Tibial nerve (tissue), 4 donors: Measurements from ENCODE around the gene CACNA1E. TPM values are rescaled to one million over a fixed set of nuclear protein-coding genes. Genes with fewer than 3 reads are reported as not detected.

Experiments
- DNase-seq, 2 donors: peaks; one replicate each; pipeline ENCODE4 v3.0.0-alpha.2; 2019; ENCODE audit warnings: low spot score in 2 of 2
- H3K27ac ChIP-seq, 4 donors: fragments of 200-600 bp; sonication (generic) in 3 of 4; one replicate each; pipeline ENCODE4 v1.5.1; 2017 to 2019; ENCODE audit warnings: mild to moderate bottlenecking in 1 of 4
- H3K27me3 ChIP-seq, 2 donors: fragments of 200-600 bp; sonication (generic) in 1 of 2; one replicate each; pipeline versions ENCODE4 v1.5.1 to v1.6.0; 2017 to 2019
- H3K36me3 ChIP-seq, 3 donors: fragments of 200-600 bp; sonication (generic); one replicate each; pipeline ENCODE4 v1.5.1; 2018 to 2019
- H3K4me1 ChIP-seq, 4 donors: fragments of 200-600 bp; sonication (generic) in 3 of 4; one replicate each; pipeline ENCODE4 v1.5.1; 2017 to 2019
- H3K4me3 ChIP-seq, 4 donors: fragments of 200-600 bp; sonication (generic) in 3 of 4; one replicate each; pipeline ENCODE4 v1.5.1; 2017 to 2019; ENCODE audit warnings: mild to moderate bottlenecking in 1 of 4, moderate library complexity in 1 of 4
- H3K9me3 ChIP-seq, 4 donors: fragments of 200-600 bp; sonication (generic) in 3 of 4; one replicate each; pipeline ENCODE4 v1.5.1; 2017 to 2019
- CTCF ChIP-seq, 5 experiments: fragments of 200-600 bp in 3 of 5; fragments of 450-650 bp in 2 of 5; sonication (generic) in 3 of 5; IDR thresholded peaks; one replicate each; pipeline ENCODE4 v1.5.1; 2016 to 2019; ENCODE audit warnings: antibody characterized with exemption in 5 of 5, mild to moderate bottlenecking in 3 of 5, moderate library complexity in 2 of 5
- EP300 ChIP-seq, 2 donors: sonication (generic); formaldehyde crosslinking; IDR thresholded peaks; one replicate each; pipeline ENCODE4 v1.6.1; 2017; ENCODE audit warnings: antibody characterized with exemption in 2 of 2, mild to moderate bottlenecking in 1 of 2
- POLR2A ChIP-seq, 2 donors: fragments of 450-650 bp; IDR thresholded peaks; one replicate each; pipeline ENCODE4 v1.6.1; 2017; ENCODE audit warnings: antibody characterized with exemption in 2 of 2, mild to moderate bottlenecking in 2 of 2, moderate library complexity in 2 of 2
- WGBS, 2 donors: methylation state at CpG; one replicate each; pipeline ENCODE4 v1.1.5; 2018; 5-methylcytosine and 5-hydroxymethylcytosine counted together
- total RNA-seq, 4 donors: library from RNA; depleted of rRNA; stranded (reverse); fragments of >200 nt; gene quantifications; one replicate each; pipeline ENCODE4 v1.1.0, GENCODE V29; 2016

Gene CACNA1E
- total RNA-seq, 4 donors from 2014 or later: not detected

DNA sequence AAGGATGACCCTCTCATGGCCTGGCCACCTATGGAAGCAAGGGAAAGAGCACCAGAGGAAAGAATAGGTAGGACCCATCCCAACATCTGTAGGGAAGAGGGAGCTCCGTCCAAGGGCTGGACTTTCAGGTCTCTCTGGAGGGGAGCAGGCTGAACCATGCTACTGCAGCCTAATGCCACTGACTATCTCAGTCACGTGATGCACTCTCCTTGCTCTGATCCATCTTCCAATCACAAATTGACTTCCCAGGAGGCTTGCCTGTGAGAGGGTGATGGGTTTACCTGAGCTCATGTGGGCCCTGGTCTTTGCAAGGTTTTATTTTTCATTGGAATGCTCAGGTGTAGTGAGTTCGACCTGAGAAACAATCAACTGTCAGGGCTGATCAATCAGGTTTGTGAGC, 128.8 kb downstream of the CACNA1E start:
- no peak overlapping the region for H3K27ac ChIP-seq
- H3K36me3 ChIP-seq: no peaks in the 10 kb centered on the region
- TF ChIP-seq POLR2A (IDR thresholded peaks at IDR 0.05) (no peak), EP300 (IDR thresholded peaks at IDR 0.05) (no peak), CTCF (IDR thresholded peaks at IDR 0.05) (no peak)
- DNase-seq: no peak
- H3K4me1 ChIP-seq: no peaks in the 10 kb centered on the region
- peaks cover 0 to 11% (median 0%) of the 10 kb centered on the region in 4 donors for H3K9me3 ChIP-seq
- 78 to 93% methylated on average over 3 of the region's 3 CpGs for WGBS, 2 donors
- H3K4me3 ChIP-seq: no peak overlapping the region
- no peaks in the 10 kb centered on the region for H3K27me3 ChIP-seq

GRCh38 chr1:181618559-181618958, 135.2 kb downstream of the CACNA1E start:
- no peak overlapping the region for H3K4me3 ChIP-seq
- H3K9me3 ChIP-seq: peaks cover 0 to 9% (median 0%) of the 10 kb centered on the region in 4 donors
- no peaks in the 10 kb centered on the region for H3K27me3 ChIP-seq
- no peaks in the 10 kb centered on the region for H3K36me3 ChIP-seq
- WGBS, 2 donors: 39 to 40% methylated on average over 2 of the region's 2 CpGs
- DNase-seq: no peak
- no peaks in the 10 kb centered on the region for H3K4me1 ChIP-seq
- H3K27ac ChIP-seq: no peak overlapping the region
- TF ChIP-seq EP300 (IDR thresholded peaks at IDR 0.05) (no peak), CTCF (IDR thresholded peaks at IDR 0.05) (no peak), POLR2A (IDR thresholded peaks at IDR 0.05) (no peak)

DNA sequence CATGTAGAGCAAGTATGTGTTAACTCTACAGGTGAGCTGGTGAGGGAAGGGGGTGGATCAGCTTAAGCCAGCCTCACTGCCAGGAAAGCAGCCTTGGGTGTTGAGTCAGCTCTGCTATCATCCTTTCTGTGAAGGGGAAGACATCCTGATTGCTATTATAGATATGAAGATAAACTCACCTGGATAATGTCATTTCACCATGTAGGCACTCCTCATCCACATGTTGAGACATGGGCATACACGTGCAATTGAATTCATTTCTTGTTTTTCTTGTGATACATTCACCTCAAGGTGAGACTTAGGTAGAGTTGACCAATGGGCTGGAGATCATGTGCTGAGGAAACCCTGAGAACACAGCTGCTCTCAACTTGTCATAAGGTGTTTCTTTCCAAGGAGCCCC, 136.9 kb downstream of the CACNA1E start:
- no peak for DNase-seq
- no peak overlapping the region for H3K27ac ChIP-seq

DNA sequence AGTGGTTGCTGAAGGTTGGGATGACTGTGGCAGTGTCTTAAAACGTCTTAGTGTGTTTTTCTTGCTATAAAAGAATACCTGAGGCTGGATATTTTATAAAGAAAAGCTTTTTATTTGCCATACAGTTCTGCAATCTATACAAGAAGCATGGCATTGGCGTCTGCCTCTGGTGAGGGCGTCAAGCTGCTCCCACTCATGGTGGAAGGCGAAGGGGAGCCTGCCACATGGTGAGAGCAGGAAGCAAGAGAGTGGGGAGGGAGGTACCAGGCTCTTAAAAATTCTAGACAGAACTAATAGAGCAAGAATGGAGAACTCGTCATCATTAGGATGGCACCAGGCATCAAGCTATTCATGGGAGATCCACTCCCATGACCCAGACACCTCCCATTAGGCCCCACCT, 140.5 kb downstream of the CACNA1E start:
- Histone ChIP-seq H3K4me1 (no peaks in the 10 kb centered on the region), H3K36me3 (no peaks in the 10 kb centered on the region), H3K9me3 (no peaks in the 10 kb centered on the region), H3K27me3 (no peaks in the 10 kb centered on the region), H3K27ac (no peak overlapping the region), H3K4me3 (no peak overlapping the region)
- TF ChIP-seq CTCF (IDR thresholded peaks at IDR 0.05) (no peak), EP300 (IDR thresholded peaks at IDR 0.05) (no peak), POLR2A (IDR thresholded peaks at IDR 0.05) (no peak)
- WGBS, 2 donors: 59 to 66% methylated on average over 5 of the region's 5 CpGs
- no peak for DNase-seq

More for the DNA sequence above, 136.9 kb downstream of the CACNA1E start:
- no peak overlapping the region for H3K4me3 ChIP-seq
- 79 to 94% methylated on average over 1 of the region's 1 CpG for WGBS, 2 donors
- TF ChIP-seq POLR2A (IDR thresholded peaks at IDR 0.05): no peak
- no peak for TF ChIP-seq CTCF (IDR thresholded peaks at IDR 0.05)
- TF ChIP-seq EP300 (IDR thresholded peaks at IDR 0.05): no peak
- no peaks in the 10 kb centered on the region for H3K27me3 ChIP-seq
- no peaks in the 10 kb centered on the region for H3K36me3 ChIP-seq
- H3K4me1 ChIP-seq: no peaks in the 10 kb centered on the region
- no peaks in the 10 kb centered on the region for H3K9me3 ChIP-seq

GRCh38 chr1:181626279-181626938, 143.1 kb downstream of the CACNA1E start:
- Histone ChIP-seq H3K4me3 (no peak overlapping the region), H3K4me1 (no peaks in the 10 kb centered on the region), H3K27me3 (no peaks in the 10 kb centered on the region), H3K9me3 (no peaks in the 10 kb centered on the region), H3K36me3 (no peaks in the 10 kb centered on the region), H3K27ac (no peak overlapping the region)
- 72 to 73% methylated on average over 5 of the region's 5 CpGs for WGBS, 2 donors
- no peak for DNase-seq
- TF ChIP-seq EP300 (IDR thresholded peaks at IDR 0.05) (no peak), CTCF (IDR thresholded peaks at IDR 0.05) (no peak), POLR2A (IDR thresholded peaks at IDR 0.05) (no peak)
